ENCODE results near the gene SMOC2. TPM values are rescaled to one million over a fixed set of nuclear protein-coding genes. Genes with fewer than 3 reads are reported as not detected.

SMOC2 gene
- polyA plus RNA-seq, 1 experiment, result not detected

DNA sequence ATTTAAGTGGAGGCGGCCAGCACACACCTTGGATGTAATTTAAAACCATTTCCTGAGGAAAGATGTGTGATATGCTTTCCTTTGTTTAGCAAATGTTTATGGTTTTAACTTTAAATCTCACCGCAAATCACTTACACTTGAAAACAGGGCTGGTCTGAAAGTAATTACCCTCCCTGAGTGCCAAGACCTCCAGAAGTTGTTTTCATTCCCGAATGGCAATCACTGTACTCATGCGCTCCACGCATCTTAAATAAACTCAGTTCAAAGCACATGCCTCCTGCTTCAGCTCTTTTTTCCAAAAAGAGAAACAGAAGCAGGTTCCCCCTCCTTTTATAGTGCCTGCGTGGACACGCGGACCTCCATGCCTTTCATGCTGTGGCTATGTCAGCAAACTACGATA, 224.0 kb downstream of the SMOC2 start:
- no peak for TF ChIP-seq CTCF (IDR thresholded peaks at IDR 0.05; ENCODE audit: low read depth, low read length)
- Histone ChIP-seq H3K9me3 (ENCODE audit: control insufficient read depth, insufficient read depth, low read length) (peaks cover 49% of the 10 kb centered on the region), H3K27ac (ENCODE audit: low read depth, low read length) (no peak overlapping the region), H3K4me3 (ENCODE audit: low read depth, low read length) (no peak overlapping the region), H3K27me3 (ENCODE audit: control insufficient read depth, insufficient read depth, low read length) (no peaks in the 10 kb centered on the region)
- DNase-seq (ENCODE audit: low read depth, low spot score), result no peak
- ChIA-PET CTCF (no interaction called here), POLR2A (no interaction called here)

DNA sequence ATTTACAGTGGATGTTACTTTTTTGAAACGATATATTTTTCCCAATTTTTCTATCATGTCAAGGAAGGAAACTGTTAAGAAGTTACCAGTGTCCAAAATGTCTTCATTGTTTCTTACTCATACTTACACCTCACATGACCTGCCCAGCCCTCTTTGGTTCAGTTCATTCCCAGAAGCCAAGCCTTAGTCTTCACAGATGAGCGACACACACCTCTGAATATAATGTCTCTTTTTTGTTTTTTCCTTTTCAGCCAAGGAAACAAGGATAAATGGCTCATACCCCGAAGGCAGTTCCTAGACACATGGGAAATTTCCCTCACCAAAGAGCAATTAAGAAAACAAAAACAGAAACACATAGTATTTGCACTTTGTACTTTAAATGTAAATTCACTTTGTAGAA, 225.2 kb downstream of the SMOC2 start:
- ChIA-PET POLR2A (no interaction called here), CTCF (no interaction called here)
- DNase-seq (ENCODE audit: low read depth, low spot score), result no peak
- Histone ChIP-seq H3K4me3 (ENCODE audit: low read depth, low read length) (no peak overlapping the region), H3K27me3 (ENCODE audit: control insufficient read depth, insufficient read depth, low read length) (no peaks in the 10 kb centered on the region), H3K9me3 (ENCODE audit: control insufficient read depth, insufficient read depth, low read length) (peaks cover 50% of the 10 kb centered on the region), H3K27ac (ENCODE audit: low read depth, low read length) (no peak overlapping the region)
- TF ChIP-seq CTCF (IDR thresholded peaks at IDR 0.05; ENCODE audit: low read depth, low read length), result no peak

DNA sequence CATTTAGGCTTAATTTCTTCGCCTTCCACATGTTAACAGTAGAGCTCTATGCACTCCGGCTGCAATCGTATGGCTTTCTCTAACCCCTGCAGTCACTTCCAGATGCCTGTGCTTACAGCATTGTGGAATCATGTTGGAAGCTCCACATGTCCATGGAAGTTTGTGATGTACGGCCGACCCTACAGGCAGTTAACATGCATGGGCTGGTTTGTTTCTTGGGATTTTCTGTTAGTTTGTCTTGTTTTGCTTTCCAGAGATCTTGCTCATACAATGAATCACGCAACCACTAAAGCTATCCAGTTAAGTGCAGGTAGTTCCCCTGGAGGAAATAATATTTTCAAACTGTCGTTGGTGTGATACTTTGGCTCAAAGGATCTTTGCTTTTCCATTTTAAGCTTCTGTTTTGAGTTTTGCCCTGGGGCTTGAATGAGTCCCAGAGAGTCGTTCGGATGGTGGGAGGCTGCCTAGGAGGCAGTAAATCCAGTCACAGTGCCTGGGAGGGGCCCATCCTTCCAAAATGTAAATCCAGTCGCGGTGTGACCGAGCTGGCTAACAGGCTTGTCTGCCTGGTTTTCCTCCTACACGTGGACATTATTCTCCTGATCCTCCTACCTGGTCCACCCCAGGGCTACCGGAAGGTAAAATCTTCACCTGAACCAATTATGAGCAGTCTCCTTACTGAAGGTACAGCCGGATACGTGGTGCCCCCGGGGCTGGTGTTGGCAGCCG, 225.9 kb downstream of the SMOC2 start:
- TF ChIP-seq CTCF (IDR thresholded peaks at IDR 0.05; ENCODE audit: low read depth, low read length), result no peak
- ChIA-PET CTCF (no interaction called here), POLR2A (no interaction called here)
- DNase-seq (ENCODE audit: low read depth, low spot score), result no peak
- Histone ChIP-seq H3K9me3 (ENCODE audit: control insufficient read depth, insufficient read depth, low read length) (peaks cover 57% of the 10 kb centered on the region), H3K27me3 (ENCODE audit: control insufficient read depth, insufficient read depth, low read length) (no peaks in the 10 kb centered on the region), H3K27ac (ENCODE audit: low read depth, low read length) (no peak overlapping the region), H3K4me3 (ENCODE audit: low read depth, low read length) (no peak overlapping the region)

- peaks cover 54% of the 10 kb centered on the region for H3K9me3 ChIP-seq (ENCODE audit: control insufficient read depth, insufficient read depth, low read length)
- CTCF ChIA-PET, result no interaction called here
- no peaks in the 10 kb centered on the region for H3K27me3 ChIP-seq (ENCODE audit: control insufficient read depth, insufficient read depth, low read length)
- DNase-seq (ENCODE audit: low read depth, low spot score), result no peak
- H3K4me3 ChIP-seq (ENCODE audit: low read depth, low read length), result no peak overlapping the region
- POLR2A ChIA-PET, result no interaction called here
- TF ChIP-seq CTCF (IDR thresholded peaks at IDR 0.05; ENCODE audit: low read depth, low read length), result no peak
- no peak overlapping the region for H3K27ac ChIP-seq (ENCODE audit: low read depth, low read length)
These were observed 226.4 kb downstream of the SMOC2 start for GRCh38 chr6:168667428-168667805.

DNA sequence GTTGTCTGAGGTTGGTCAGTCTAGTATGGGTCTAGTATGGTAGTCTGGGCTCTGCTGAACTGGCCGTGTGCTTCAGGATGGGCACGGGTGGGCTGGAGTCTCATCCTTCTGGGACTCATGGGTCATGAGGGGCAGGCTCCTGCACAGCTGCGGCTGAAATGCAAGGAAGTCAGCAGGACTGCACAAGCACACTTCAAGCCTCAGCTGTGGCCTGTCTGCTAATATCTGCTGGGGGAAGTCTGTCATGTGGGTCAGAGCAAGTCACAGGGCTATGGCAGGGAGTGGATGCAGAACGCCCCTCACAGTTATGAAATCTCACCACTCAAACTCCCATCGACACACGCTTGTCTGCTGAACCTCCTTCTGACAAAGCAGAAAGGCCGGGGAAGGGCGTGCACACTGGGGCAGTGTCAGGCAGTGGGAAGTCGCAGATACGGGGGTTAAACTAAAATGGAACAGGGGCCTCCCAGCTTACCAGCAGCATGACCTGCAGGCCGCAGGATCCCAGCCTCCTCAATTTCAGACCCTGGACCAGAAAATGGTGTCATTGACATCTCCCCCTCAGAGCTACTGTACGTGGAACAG, 229.5 kb downstream of the SMOC2 start:
- CTCF ChIA-PET, result no interaction called here
- no peak overlapping the region for H3K4me3 ChIP-seq (ENCODE audit: low read depth, low read length)
- no peak for TF ChIP-seq CTCF (IDR thresholded peaks at IDR 0.05; ENCODE audit: low read depth, low read length)
- POLR2A ChIA-PET, result no interaction called here
- no peaks in the 10 kb centered on the region for H3K27me3 ChIP-seq (ENCODE audit: control insufficient read depth, insufficient read depth, low read length)
- no peak overlapping the region for H3K27ac ChIP-seq (ENCODE audit: low read depth, low read length)
- DNase-seq (ENCODE audit: low read depth, low spot score), result no peak
- peaks cover 55% of the 10 kb centered on the region for H3K9me3 ChIP-seq (ENCODE audit: control insufficient read depth, insufficient read depth, low read length)
